ENCODE results near the gene MRGPRG. TPM values are rescaled to one million over a fixed set of nuclear protein-coding genes. Genes with fewer than 3 reads are reported as not detected.

The MRGPRG gene
- total RNA-seq, 2 donors from 2014 or later: not detected

DNA sequence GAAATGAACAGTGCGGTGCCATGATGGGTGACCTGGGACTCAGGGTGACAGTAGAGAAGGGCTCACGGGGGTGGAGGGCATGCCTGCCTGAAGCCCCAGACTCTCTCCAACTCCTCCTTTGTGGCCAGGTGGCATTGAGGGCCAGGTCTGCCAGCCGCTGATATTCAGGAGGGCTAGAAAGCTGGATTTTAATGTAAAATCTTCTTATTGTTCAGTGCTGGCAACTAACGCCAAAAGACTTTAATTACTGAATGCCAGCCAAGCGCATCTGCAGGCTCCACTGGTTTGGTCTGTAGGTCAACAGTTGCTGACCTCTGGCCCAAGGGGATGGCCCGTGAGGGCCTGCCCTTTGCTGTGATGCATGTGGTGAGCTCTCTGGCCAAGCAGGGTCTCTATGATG is 10.3 kb downstream of the MRGPRG start:
- peaks cover 13% of the 10 kb centered on the region for H3K27me3 Mint-ChIP-seq (ENCODE audit: insufficient read depth)
- no peaks in the 10 kb centered on the region for H3K36me3 ChIP-seq (ENCODE audit: control insufficient read depth, insufficient read depth, low read length)
- peaks cover 12% of the 10 kb centered on the region for H3K9me3 ChIP-seq (ENCODE audit: control insufficient read depth, low read length)
- H3K4me3 ChIP-seq (ENCODE audit: low read length): no peak overlapping the region
- H3K9me3 Mint-ChIP-seq: peaks cover 10% of the 10 kb centered on the region
- H3K27ac ChIP-seq (ENCODE audit: low read depth, low read length): no peak overlapping the region
- no peak for DNase-seq
- peaks cover 66% of the 10 kb centered on the region for H3K27me3 ChIP-seq (ENCODE audit: control insufficient read depth, insufficient read depth, low read length, poor library complexity, severe bottlenecking)
- H3K36me3 Mint-ChIP-seq (ENCODE audit: low read depth): no peaks in the 10 kb centered on the region
- no peak overlapping the region for H3K27ac Mint-ChIP-seq
- TF ChIP-seq, protein P1, sequence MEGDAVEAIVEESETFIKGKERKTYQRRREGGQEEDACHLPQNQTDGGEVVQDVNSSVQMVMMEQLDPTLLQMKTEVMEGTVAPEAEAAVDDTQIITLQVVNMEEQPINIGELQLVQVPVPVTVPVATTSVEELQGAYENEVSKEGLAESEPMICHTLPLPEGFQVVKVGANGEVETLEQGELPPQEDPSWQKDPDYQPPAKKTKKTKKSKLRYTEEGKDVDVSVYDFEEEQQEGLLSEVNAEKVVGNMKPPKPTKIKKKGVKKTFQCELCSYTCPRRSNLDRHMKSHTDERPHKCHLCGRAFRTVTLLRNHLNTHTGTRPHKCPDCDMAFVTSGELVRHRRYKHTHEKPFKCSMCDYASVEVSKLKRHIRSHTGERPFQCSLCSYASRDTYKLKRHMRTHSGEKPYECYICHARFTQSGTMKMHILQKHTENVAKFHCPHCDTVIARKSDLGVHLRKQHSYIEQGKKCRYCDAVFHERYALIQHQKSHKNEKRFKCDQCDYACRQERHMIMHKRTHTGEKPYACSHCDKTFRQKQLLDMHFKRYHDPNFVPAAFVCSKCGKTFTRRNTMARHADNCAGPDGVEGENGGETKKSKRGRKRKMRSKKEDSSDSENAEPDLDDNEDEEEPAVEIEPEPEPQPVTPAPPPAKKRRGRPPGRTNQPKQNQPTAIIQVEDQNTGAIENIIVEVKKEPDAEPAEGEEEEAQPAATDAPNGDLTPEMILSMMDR (conservative IDR thresholded peaks at IDR 0.05): no peak
- H3K4me1 Mint-ChIP-seq: no peaks in the 10 kb centered on the region
- H3K9ac ChIP-seq (ENCODE audit: extremely low read depth, low read length, poor library complexity, severe bottlenecking): no peak overlapping the region
- H3K4me1 ChIP-seq (ENCODE audit: control insufficient read depth, insufficient read depth, low read length): no peaks in the 10 kb centered on the region
- H3K4me3 Mint-ChIP-seq: no peak overlapping the region
- 91% methylated on average over 4 to 6 of the region's 6 CpGs for WGBS, 2 experiments (ENCODE audit: insufficient coverage in 1 of 2, insufficient read length in 1 of 2)

- 84 to 87% methylated on average over 5 to 8 of the region's 8 CpGs for WGBS, 2 experiments (ENCODE audit: insufficient coverage in 1 of 2, insufficient read length in 1 of 2)
- peaks cover 10% of the 10 kb centered on the region for H3K9me3 Mint-ChIP-seq
- H3K4me3 Mint-ChIP-seq: no peak overlapping the region
Observed at GRCh38 chr11:3207526-3208189, 11.0 kb downstream of the MRGPRG start.

DNA sequence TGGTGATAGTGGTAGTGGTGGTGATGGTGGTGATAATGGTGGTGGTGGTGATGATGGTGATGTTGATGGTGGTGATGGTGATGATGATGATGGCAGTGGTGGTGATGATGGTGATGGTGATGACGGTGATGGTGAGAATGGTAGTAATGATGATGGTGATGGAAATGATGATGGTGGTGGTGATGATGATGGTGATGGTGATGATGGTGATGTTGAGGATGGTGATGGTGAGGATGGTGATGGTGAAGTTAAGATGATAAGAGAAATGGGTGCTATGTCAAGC is 11.8 kb downstream of the MRGPRG start:
- WGBS, 2 experiments (ENCODE audit: insufficient coverage in 1 of 2, insufficient read length in 1 of 2): 90 to 95% methylated on average over 1 of the region's 1 CpG
- Mint-ChIP-seq H3K4me1 (no peaks in the 10 kb centered on the region), H3K27ac (no peak overlapping the region), H3K27me3 (ENCODE audit: insufficient read depth) (peaks cover 25% of the 10 kb centered on the region), H3K9me3 (peaks cover 10% of the 10 kb centered on the region), H3K36me3 (ENCODE audit: low read depth) (no peaks in the 10 kb centered on the region), H3K4me3 (no peak overlapping the region)
- Histone ChIP-seq H3K27ac (ENCODE audit: low read depth, low read length) (no peak overlapping the region), H3K9ac (ENCODE audit: extremely low read depth, low read length, poor library complexity, severe bottlenecking) (no peak overlapping the region), H3K4me1 (ENCODE audit: control insufficient read depth, insufficient read depth, low read length) (peaks cover 3% of the 10 kb centered on the region), H3K36me3 (ENCODE audit: control insufficient read depth, insufficient read depth, low read length) (no peaks in the 10 kb centered on the region), H3K27me3 (ENCODE audit: control insufficient read depth, insufficient read depth, low read length, poor library complexity, severe bottlenecking) (peaks cover 77% of the 10 kb centered on the region), H3K9me3 (ENCODE audit: control insufficient read depth, low read length) (peaks cover 9% of the 10 kb centered on the region), H3K4me3 (ENCODE audit: low read length) (no peak overlapping the region)
- TF ChIP-seq, protein P1 (conservative IDR thresholded peaks at IDR 0.05): no peak
- DNase-seq: no peak

More at GRCh38 chr11:3207526-3208189, 11.0 kb downstream of the MRGPRG start:
- peaks cover 17% of the 10 kb centered on the region for H3K27me3 Mint-ChIP-seq (ENCODE audit: insufficient read depth)
- no peak for DNase-seq
- H3K36me3 Mint-ChIP-seq (ENCODE audit: low read depth): no peaks in the 10 kb centered on the region
- Histone ChIP-seq H3K4me3 (ENCODE audit: low read length) (no peak overlapping the region), H3K9me3 (ENCODE audit: control insufficient read depth, low read length) (peaks cover 12% of the 10 kb centered on the region), H3K27ac (ENCODE audit: low read depth, low read length) (no peak overlapping the region), H3K27me3 (ENCODE audit: control insufficient read depth, insufficient read depth, low read length, poor library complexity, severe bottlenecking) (peaks cover 69% of the 10 kb centered on the region), H3K4me1 (ENCODE audit: control insufficient read depth, insufficient read depth, low read length) (peaks cover 3% of the 10 kb centered on the region), H3K36me3 (ENCODE audit: control insufficient read depth, insufficient read depth, low read length) (no peaks in the 10 kb centered on the region), H3K9ac (ENCODE audit: extremely low read depth, low read length, poor library complexity, severe bottlenecking) (no peak overlapping the region)
- TF ChIP-seq, protein P1 (conservative IDR thresholded peaks at IDR 0.05): no peak
- H3K4me1 Mint-ChIP-seq: no peaks in the 10 kb centered on the region
- H3K27ac Mint-ChIP-seq: no peak overlapping the region

Measured in endodermal cell (in vitro differentiated cells).